HEK293T (cell line): ENCODE measurements around the gene ABL2.

Experiments
- BHLHE40 ChIP-seq: fragments of 450-650 bp; IDR thresholded peaks from 2 replicates; pipeline ENCODE4 v1.6.1; 2016; ENCODE audit warnings: mild to moderate bottlenecking, moderate library complexity, borderline replicate concordance
- CTBP1 ChIP-seq: fragments of 450-650 bp; IDR thresholded peaks from 2 replicates; pipeline ENCODE4 v1.6.1; 2016; ENCODE audit warnings: borderline replicate concordance
- ELF4 ChIP-seq: fragments of 450-650 bp; IDR thresholded peaks from 2 replicates; pipeline ENCODE4 v1.6.1; 2017; ENCODE audit warnings: antibody characterized with exemption
- FOXA1 ChIP-seq: fragments of 450-650 bp; IDR thresholded peaks from 2 replicates; pipeline ENCODE4 v1.6.1; 2016; ENCODE audit warnings: mild to moderate bottlenecking
- FOXK2 ChIP-seq: fragments of 450-650 bp; IDR thresholded peaks from 2 replicates; pipeline ENCODE4 v1.6.1; 2016; ENCODE audit warnings: mild to moderate bottlenecking
- FOXM1 ChIP-seq: fragments of 450-650 bp; IDR thresholded peaks from 2 replicates; pipeline ENCODE4 v1.6.1; 2017; ENCODE audit warnings: mild to moderate bottlenecking, borderline replicate concordance
- HDGF ChIP-seq: fragments of 450-650 bp; IDR thresholded peaks from 2 replicates; pipeline ENCODE4 v1.6.1; 2017; ENCODE audit warnings: antibody characterized with exemption, borderline replicate concordance
- NFRKB ChIP-seq: fragments of 450-650 bp; IDR thresholded peaks from 2 replicates; pipeline ENCODE4 v1.6.1; 2016; ENCODE audit warnings: mild to moderate bottlenecking, moderate library complexity
- SP1 ChIP-seq: fragments of 450-650 bp; IDR thresholded peaks from 2 replicates; pipeline ENCODE4 v1.6.1; 2017
- SUZ12 ChIP-seq: fragments of 450-650 bp; IDR thresholded peaks from 2 replicates; pipeline ENCODE4 v1.6.1; 2016; ENCODE audit warnings: mild to moderate bottlenecking
- TARDBP ChIP-seq: fragments of 450-650 bp; IDR thresholded peaks from 2 replicates; pipeline ENCODE4 v1.6.1; 2016
- ZNF384 ChIP-seq: fragments of 450-650 bp; IDR thresholded peaks from 2 replicates; pipeline ENCODE4 v1.6.1; 2016

DNA sequence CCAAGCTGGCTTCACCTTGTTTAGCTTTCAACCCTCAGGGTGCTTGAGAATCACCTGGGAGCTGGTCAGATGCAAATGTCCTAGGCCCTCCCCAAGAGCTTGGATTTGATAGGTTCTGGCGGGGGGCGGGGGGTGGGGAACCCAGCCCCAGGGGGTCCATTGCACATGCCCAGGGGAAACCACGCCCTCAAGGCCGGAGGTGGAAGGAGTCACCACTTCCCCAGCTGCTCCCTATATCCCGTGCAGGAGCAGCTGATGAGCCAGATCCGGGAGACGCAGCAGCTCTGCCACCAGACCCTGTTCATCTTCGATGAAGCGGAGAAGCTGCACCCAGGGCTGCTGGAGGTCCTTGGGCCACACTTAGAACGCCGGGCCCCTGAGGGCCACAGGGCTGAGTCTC is 141.8 kb downstream of the ABL2 start:
- TF ChIP-seq SP1 (no peak), ELF4 (no peak), BHLHE40 (no peak), FOXK2 (no peak), NFRKB (no peak), SUZ12 (no peak), HDGF (no peak), ZNF384 (no peak), CTBP1 (no peak), FOXM1 (no peak), TARDBP (no peak), FOXA1 (no peak)
